Spleen (tissue), 11 donors: ENCODE results near the gene CACNA1C. TPM values are rescaled to one million over a fixed set of nuclear protein-coding genes. Genes with fewer than 3 reads are reported as not detected.

Experiments used
- DNase-seq: peaks from one replicate; pipeline ENCODE4 v3.0.0-alpha.2; 2020
- H3K27ac ChIP-seq, 8 donors: fragments of 200-600 bp; sonication (generic) in 7 of 8; 1 replicate in 4 of 8; 2 replicates in 4 of 8; pipeline versions ENCODE4 v1.5.0 to v1.8.0; 2016 to 2021; ENCODE audit warnings: inconsistent platforms in 4 of 8, mild to moderate bottlenecking in 4 of 8, moderate library complexity in 1 of 8
- H3K27me3 ChIP-seq, 7 donors: fragments of 200-600 bp; sonication (generic) in 6 of 7; replicated peaks in 1 of 7; 1 replicate in 4 of 7; 2 replicates in 3 of 7; pipeline versions ENCODE4 v1.5.0 to v1.8.0; 2016 to 2021; ENCODE audit warnings: inconsistent platforms in 3 of 7, mild to moderate bottlenecking in 1 of 7
- H3K36me3 ChIP-seq, 6 donors: fragments of 200-600 bp; sonication (generic) in 5 of 6; 1 replicate in 4 of 6; 2 replicates in 2 of 6; pipeline versions ENCODE4 v1.5.0 to v1.8.0; 2016 to 2021; ENCODE audit warnings: inconsistent platforms in 2 of 6
- H3K4me1 ChIP-seq, 6 donors: fragments of 200-600 bp; sonication (generic) in 5 of 6; 1 replicate in 3 of 6; 2 replicates in 3 of 6; pipeline versions ENCODE4 v1.5.0 to v1.8.0; 2016 to 2021; ENCODE audit warnings: inconsistent platforms in 3 of 6
- H3K4me3 ChIP-seq, 8 donors: fragments of 200-600 bp; sonication (generic) in 7 of 8; 1 replicate in 4 of 8; 2 replicates in 4 of 8; pipeline versions ENCODE4 v1.5.0 to v1.8.0; 2016 to 2021; ENCODE audit warnings: inconsistent platforms in 4 of 8, mild to moderate bottlenecking in 4 of 8, moderate library complexity in 2 of 8
- H3K9me3 ChIP-seq, 8 donors: fragments of 200-600 bp; sonication (generic) in 7 of 8; 1 replicate in 4 of 8; 2 replicates in 4 of 8; pipeline versions ENCODE4 v1.5.0 to v1.8.0; 2016 to 2021; ENCODE audit warnings: inconsistent platforms in 4 of 8
- CTCF ChIP-seq, 11 experiments: fragments of 200-600 bp in 7 of 11; fragments of 450-650 bp in 4 of 11; sonication (generic) in 4 of 11; IDR thresholded peaks in 8 of 11; conservative IDR thresholded peaks in 3 of 11; 1 replicate in 7 of 11; 2 replicates in 4 of 11; pipeline versions ENCODE4 v1.4.0 to v1.8.0; 2016 to 2021; ENCODE audit warnings: antibody characterized with exemption in 11 of 11, inconsistent platforms in 4 of 11, mild to moderate bottlenecking in 1 of 11
- POLR2A ChIP-seq, 3 donors: fragments of 450-650 bp; IDR thresholded peaks; one replicate each; pipeline ENCODE4 v1.5.1; 2017; ENCODE audit warnings: antibody characterized with exemption in 3 of 3, mild to moderate bottlenecking in 1 of 3
- POLR2AphosphoS5 ChIP-seq, 3 donors: sonication (generic); formaldehyde crosslinking; IDR thresholded peaks; one replicate each; pipeline ENCODE4 v1.5.1; 2017; ENCODE audit warnings: antibody characterized with exemption in 3 of 3
- WGBS, 5 donors: extraction: QIAGEN DNeasy Blood & Tissue Kit in 3 of 5; methylation state at CpG; one replicate each; pipeline versions ENCODE4 v1.1.5 to v1.1.7; 2013 to 2018; 5-methylcytosine and 5-hydroxymethylcytosine counted together
- intact Hi-C: fragments of 100-400 bp; cut with DNase I; formaldehyde crosslinking; loops from one replicate; pipeline ENCODE4 v1.15.0; 2023; ENCODE audit warnings: low total_unique reads
- polyA plus RNA-seq, 3 donors: library from polyadenylated mRNA; stranded (reverse); fragments of 200-250 nt; gene quantifications; one replicate each; pipeline ENCODE4 v1.2.1, GENCODE V29; 2013
- total RNA-seq, 7 donors: library from RNA; depleted of rRNA in 3 of 7; stranded (reverse); fragments of >200 nt in 3 of 7; fragmentation: NEBNext Ultra II Directional in 4 of 7; extraction: Animal tissue kit (Norgen Biotek cat#: 25700) in 4 of 7; gene quantifications; one replicate each; pipeline versions ENCODE4 v1.1.0 to v1.2.1, GENCODE V29; 2016 to 2021
- donor health status: healthy with polysubstance abuse.
- donor health status: DM: no; HTN: no; CAD: no; lungs with moderate emphysema.
- donor health status: DM: no; HTN: no; CAD: no.
- donor health status: Bipolar disorder and iron deficiency.
- donor health status: healthy.
- donor health status: DM: no; HTN: no; CAD: no.
- donor health status: DM: yes; HTN: yes; CAD: no.

CACNA1C gene
- total and polyA plus RNA-seq, 10 donors = 0.67 to 27.6 (median 18.4) TPM

DNA sequence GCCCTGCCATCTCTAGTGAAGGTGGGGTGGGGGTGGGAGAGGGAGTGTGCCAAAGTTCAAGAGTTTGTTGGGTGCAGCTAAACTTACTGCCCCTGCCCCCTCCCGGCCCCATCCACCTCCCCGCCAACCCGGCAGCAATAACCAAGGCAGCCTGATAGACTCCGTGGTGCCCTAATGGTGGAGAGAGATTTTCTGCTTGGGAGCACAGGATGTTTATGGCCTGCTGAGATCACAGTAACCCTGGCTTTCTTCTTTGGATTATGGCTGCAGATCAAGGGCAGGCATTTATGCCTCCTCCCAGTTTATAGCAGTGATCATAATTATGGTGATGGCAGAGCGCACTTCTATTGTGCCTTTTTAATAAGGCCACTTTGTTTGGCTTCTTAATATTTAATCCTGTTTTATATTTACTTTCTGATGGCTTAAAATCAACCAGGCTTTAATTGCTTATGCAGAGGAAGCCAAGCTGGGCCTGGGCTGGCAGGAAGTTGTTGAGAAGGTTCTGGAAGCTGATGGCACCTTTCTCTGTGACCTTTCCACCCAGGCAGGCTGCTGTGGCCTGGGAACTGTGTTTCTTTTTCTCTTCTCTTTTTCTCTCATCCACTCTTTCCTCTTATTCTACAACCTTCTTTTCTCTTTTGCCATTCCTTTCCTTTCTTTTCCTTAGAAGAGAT, 485.2 kb downstream of the CACNA1C start:
- no peak for DNase-seq
- Histone ChIP-seq H3K36me3 (no peaks in the 10 kb centered on the region), H3K27me3 (no peaks in the 10 kb centered on the region), H3K4me3 (no peak overlapping the region), H3K9me3 (no peaks in the 10 kb centered on the region), H3K27ac (peak overlapping the region in 7 of 8 donors; percentile 20 to 66 (median 44)), H3K4me1 (peaks cover 0 to 21% (median 2%) of the 10 kb centered on the region in 6 donors)
- 85 to 92% (median 89%) methylated on average over 4 to 5 of the region's 5 CpGs for WGBS, 5 donors
- intact Hi-C loops = no loop called here
- TF ChIP-seq POLR2AphosphoS5 (IDR thresholded peaks at IDR 0.05) (no peak), CTCF (IDR thresholded peaks at IDR 0.05 in 8 of 11, conservative IDR thresholded peaks at IDR 0.05 in 3 of 11) (no peak)

DNA sequence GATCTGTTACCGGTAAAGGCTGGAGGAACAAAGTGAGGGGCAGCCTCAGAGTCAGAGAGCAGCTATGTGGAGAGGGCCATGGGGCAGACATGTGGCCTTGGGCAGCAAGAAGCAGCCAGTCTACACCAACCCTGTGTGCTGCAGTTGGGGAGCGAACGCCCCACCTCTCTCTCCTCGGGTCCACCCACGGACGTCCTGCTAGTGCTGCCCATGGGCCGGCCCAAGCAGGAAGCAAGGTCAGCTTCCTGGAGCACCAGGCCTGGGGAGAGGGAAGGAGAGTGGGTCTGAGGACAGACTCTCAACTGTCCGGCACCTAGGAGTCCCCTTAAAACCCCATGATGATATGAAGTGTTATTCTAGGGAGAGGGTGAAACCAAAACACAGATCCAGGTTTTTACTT, 487.2 kb downstream of the CACNA1C start:
- WGBS, 5 donors = 58 to 80% (median 74%) methylated on average over 3 to 8 of the region's 8 CpGs
- TF ChIP-seq POLR2AphosphoS5 (IDR thresholded peaks at IDR 0.05) = peak in 1 of 3 donors; percentile 40
- TF ChIP-seq CTCF (IDR thresholded peaks at IDR 0.05 in 8 of 11, conservative IDR thresholded peaks at IDR 0.05 in 3 of 11) = no peak
- Histone ChIP-seq H3K9me3 (no peaks in the 10 kb centered on the region), H3K27ac (peak overlapping the region in 2 of 8 donors; percentile 42 to 70), H3K27me3 (no peaks in the 10 kb centered on the region), H3K4me3 (no peak overlapping the region), H3K4me1 (peaks cover 0 to 21% (median 2%) of the 10 kb centered on the region in 6 donors), H3K36me3 (no peaks in the 10 kb centered on the region)
- DNase-seq = peak; percentile 84
- intact Hi-C loops = no loop called here

DNA sequence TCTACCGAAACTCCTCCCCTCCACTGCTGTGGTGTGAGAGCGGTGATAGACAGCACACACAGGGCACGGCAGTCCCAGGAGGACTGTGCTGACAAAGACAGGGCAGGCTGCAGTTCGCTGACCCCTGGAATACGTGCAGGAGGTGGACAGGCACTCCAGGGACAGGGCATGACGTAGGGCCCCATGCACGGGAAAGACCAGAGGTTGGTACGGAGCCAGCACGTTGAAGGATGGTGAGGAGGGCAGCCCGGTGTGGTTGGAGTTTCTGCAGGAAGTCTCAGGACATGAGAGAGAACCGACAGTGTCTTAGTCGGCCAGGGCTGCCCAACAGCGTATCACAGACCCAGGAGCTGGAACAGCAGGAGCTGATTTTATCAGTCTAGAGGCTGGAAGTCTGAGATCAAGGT, 487.8 kb downstream of the CACNA1C start:
- Histone ChIP-seq H3K36me3 (no peaks in the 10 kb centered on the region), H3K4me3 (no peak overlapping the region), H3K27me3 (no peaks in the 10 kb centered on the region), H3K27ac (peak overlapping the region in 3 of 8 donors; percentile 42 to 70 (median 61)), H3K4me1 (peaks cover 0 to 21% (median 2%) of the 10 kb centered on the region in 6 donors), H3K9me3 (no peaks in the 10 kb centered on the region)
- intact Hi-C loops = no loop called here
- no peak for TF ChIP-seq POLR2A (IDR thresholded peaks at IDR 0.05)
- peak; percentile 6 to 66 (median 51) for TF ChIP-seq POLR2AphosphoS5 (IDR thresholded peaks at IDR 0.05)
- peak; percentile 83 for DNase-seq
- 67 to 91% (median 70%) methylated on average over 13 of the region's 13 CpGs for WGBS, 5 donors

- no peaks in the 10 kb centered on the region for H3K36me3 ChIP-seq
- TF ChIP-seq POLR2AphosphoS5 (IDR thresholded peaks at IDR 0.05) = peak in 1 of 3 donors; percentile 71
- TF ChIP-seq CTCF (IDR thresholded peaks at IDR 0.05 in 8 of 11, conservative IDR thresholded peaks at IDR 0.05 in 3 of 11) = no peak
- intact Hi-C loops = no loop called here
- H3K27me3 ChIP-seq = no peaks in the 10 kb centered on the region
- DNase-seq = no peak
- H3K4me3 ChIP-seq = no peak overlapping the region
- H3K9me3 ChIP-seq = no peaks in the 10 kb centered on the region
- peak overlapping the region in 4 of 8 donors; percentile 29 to 72 (median 60) for H3K27ac ChIP-seq
- peaks cover 0 to 21% (median 2%) of the 10 kb centered on the region in 6 donors for H3K4me1 ChIP-seq
- 63 to 74% (median 69%) methylated on average over 12 to 13 of the region's 13 CpGs for WGBS, 5 donors
Observed at GRCh38 chr12:2541631-2542204, 488.9 kb downstream of the CACNA1C start.
